ENCODE measurements around the gene ITPK1.

ITPK1 gene

GRCh38 chr14:93010522-93011140 is 105.1 kb downstream of the ITPK1 start:
- DNase-seq (ENCODE audit: low read depth, low spot score): no peak

- no peak for DNase-seq (ENCODE audit: low read depth, low spot score)
These were observed 105.6 kb downstream of the ITPK1 start for GRCh38 chr14:93010130-93010499.

GRCh38 chr14:93009471-93010129 is 106.1 kb downstream of the ITPK1 start:
- DNase-seq (ENCODE audit: low read depth, low spot score): no peak

- DNase-seq (ENCODE audit: low read depth, low spot score): no peak
These were observed 107.3 kb downstream of the ITPK1 start for GRCh38 chr14:93008381-93008780.

GRCh38 chr14:93007225-93007997 is 108.3 kb downstream of the ITPK1 start:
- DNase-seq (ENCODE audit: low read depth, low spot score): no peak

- no peak for DNase-seq (ENCODE audit: low read depth, low spot score)
These were observed 109.1 kb downstream of the ITPK1 start for GRCh38 chr14:93006567-93007051.

GRCh38 chr14:93005838-93006237 is 109.9 kb downstream of the ITPK1 start:
- DNase-seq (ENCODE audit: low read depth, low spot score): no peak

GRCh38 chr14:93005135-93005813 is 110.5 kb downstream of the ITPK1 start:
- DNase-seq (ENCODE audit: low read depth, low spot score): no peak

- DNase-seq (ENCODE audit: low read depth, low spot score): no peak
These were observed 111.0 kb downstream of the ITPK1 start for GRCh38 chr14:93004699-93005082.

- DNase-seq (ENCODE audit: low read depth, low spot score): no peak
These were observed 111.6 kb downstream of the ITPK1 start for GRCh38 chr14:93003945-93004698.

- DNase-seq (ENCODE audit: low read depth, low spot score): no peak
These were observed 112.8 kb downstream of the ITPK1 start for GRCh38 chr14:93002851-93003298.

- no peak for DNase-seq (ENCODE audit: low read depth, low spot score)
These were observed 113.7 kb downstream of the ITPK1 start for GRCh38 chr14:93002049-93002448.

- DNase-seq (ENCODE audit: low read depth, low spot score): no peak
These were observed 116.8 kb downstream of the ITPK1 start for GRCh38 chr14:92998946-92999345.

- no peak for DNase-seq (ENCODE audit: low read depth, low spot score)
These were observed 118.2 kb downstream of the ITPK1 start for GRCh38 chr14:92997343-92998061.

- no peak for DNase-seq (ENCODE audit: low read depth, low spot score)
These were observed 120.1 kb downstream of the ITPK1 start for GRCh38 chr14:92995620-92996019.

GRCh38 chr14:92994942-92995341 is 120.8 kb downstream of the ITPK1 start:
- no peak for DNase-seq (ENCODE audit: low read depth, low spot score)

GRCh38 chr14:92994131-92994676 is 121.5 kb downstream of the ITPK1 start:
- no peak for DNase-seq (ENCODE audit: low read depth, low spot score)

- DNase-seq (ENCODE audit: low read depth, low spot score): no peak
These were observed 122.4 kb downstream of the ITPK1 start for GRCh38 chr14:92993302-92993701.

- DNase-seq (ENCODE audit: low read depth, low spot score): no peak
These were observed 124.2 kb downstream of the ITPK1 start for GRCh38 chr14:92991536-92991935.

Data from activated naive CD8-positive, alpha-beta T cell treated with anti-CD3 and anti-CD28 coated beads, Interleukin-2, amount 50 U/mL, for 16 hours (primary cell).